Activated CD8-positive, alpha-beta memory T cell treated with anti-CD3 and anti-CD28 coated beads for 4 hours (primary cell): ENCODE data around the gene DHCR24.

Source experiments
- DNase-seq, 2 donors: peaks; one replicate each; pipeline ENCODE4 v3.0.0-alpha.2; 2020; ENCODE audit warnings: low read depth in 2 of 2

The DHCR24 gene

GRCh38 chr1:54803761-54804470 lies 83.1 kb downstream of the DHCR24 start:
- no peak for DNase-seq

- DNase-seq = peak; percentile 37 to 44
Measured at GRCh38 chr1:54800899-54801759, 85.9 kb downstream of the DHCR24 start, which contains the start of gene TTC22. Gene TTC22, minus strand, starts transcription at chr1:54801323. Its CDS starts 160 bp downstream, at chr1:54801163.

GRCh38 chr1:54800041-54800898 lies 86.7 kb downstream of the DHCR24 start:
- DNase-seq = no peak
